PC-9 (cell line): ENCODE data around the gene LMOD2. TPM values are rescaled to one million over a fixed set of nuclear protein-coding genes. Genes with fewer than 3 reads are reported as not detected.

Experiments used
- BruUV-seq: library from RNA; stranded (reverse); fragments of 400-500 nt; replicated peaks from 2 replicates; lab custom pipeline; 2021; lab: Mats Ljungman, UMichigan
- CTCF ChIA-PET: fragments of 300-600 bp; sonication (Branson Sonifier 250); formaldehyde crosslinking; loops from one replicate; lab custom pipeline; 2022; ENCODE audit warnings: antibody characterized with exemption; lab: Charles Lee
- POLR2A ChIA-PET: fragments of 300-600 bp; sonication (Branson Sonifier 250); formaldehyde crosslinking; loops from one replicate; lab custom pipeline; 2022; ENCODE audit warnings: antibody characterized with exemption; ENCODE audit not compliant: unreplicated experiment; lab: Charles Lee
- DNase-seq, 2 experiments: peaks; one replicate each; pipeline versions ENCODE4 v3.0.0 to v3.0.0-alpha.2; 2015 to 2022; ENCODE audit warnings: mixed read lengths in 1 of 2
- H2AFZ ChIP-seq: fragments of 200-600 bp; sonication (generic); 2 replicates; pipeline ENCODE4 v1.8.1; 2017; ENCODE audit warnings: antibody characterized with exemption
- H3F3A ChIP-seq: fragments of 200-600 bp; sonication (generic); 2 replicates; pipeline ENCODE4 v1.8.1; 2017; ENCODE audit warnings: antibody characterized with exemption, mild to moderate bottlenecking, low read depth; ENCODE audit not compliant: insufficient read depth
- H3K27ac ChIP-seq: fragments of 200-600 bp; sonication (generic); 2 replicates; pipeline ENCODE4 v1.6.1; 2016; ENCODE audit warnings: mixed run types
- H3K27me3 ChIP-seq: fragments of 200-600 bp; sonication (generic); 2 replicates; pipeline ENCODE4 v1.6.1; 2016; ENCODE audit warnings: low read depth, mixed run types; ENCODE audit not compliant: insufficient read depth
- H3K36me3 ChIP-seq: fragments of 200-600 bp; sonication (generic); 2 replicates; pipeline ENCODE4 v1.6.1; 2016; ENCODE audit warnings: low read depth, mixed run types
- H3K4me1 ChIP-seq: fragments of 200-600 bp; sonication (generic); replicated peaks from 2 replicates; pipeline ENCODE4 v1.6.1; 2016; ENCODE audit warnings: mixed run types; ENCODE audit not compliant: insufficient read depth
- H3K4me2 ChIP-seq: fragments of 200-600 bp; sonication (generic); 2 replicates; pipeline ENCODE4 v1.6.1; 2017; ENCODE audit warnings: mixed run types
- H3K4me3 ChIP-seq: fragments of 200-600 bp; sonication (generic); 2 replicates; pipeline ENCODE4 v1.6.1; 2016; ENCODE audit warnings: mixed run types
- H3K79me2 ChIP-seq: fragments of 200-600 bp; sonication (generic); 2 replicates; pipeline ENCODE4 v1.6.1; 2017; ENCODE audit warnings: low read depth, mixed run types
- H3K9me2 ChIP-seq: fragments of 200-600 bp; sonication (generic); 2 replicates; pipeline ENCODE4 v1.8.1; 2017; ENCODE audit warnings: mild to moderate bottlenecking; ENCODE audit not compliant: insufficient read depth
- H3K9me3 ChIP-seq: fragments of 200-600 bp; sonication (generic); 2 replicates; pipeline ENCODE4 v1.8.1; 2016; ENCODE audit warnings: low read depth; ENCODE audit not compliant: insufficient read depth
- H4K20me1 ChIP-seq: fragments of 200-600 bp; sonication (generic); 2 replicates; pipeline ENCODE4 v1.8.1; 2017; ENCODE audit not compliant: insufficient read depth
- CTCF ChIP-seq: fragments of 200-600 bp; sonication (generic); conservative IDR thresholded peaks from 2 replicates; pipeline ENCODE4 v1.6.1; 2017; ENCODE audit warnings: mixed run types, antibody characterized with exemption, mild to moderate bottlenecking, moderate library complexity
- EZH2 ChIP-seq: fragments of 200-600 bp; sonication (generic); IDR thresholded peaks from 2 replicates; pipeline ENCODE4 v1.8.0; 2017; ENCODE audit warnings: antibody characterized with exemption, low read depth
- intact Hi-C: fragments of 100-400 bp; cut with micrococcal nuclease; formaldehyde crosslinking; loops from one replicate; pipeline ENCODE4 v1.10.0; 2022; ENCODE audit not compliant: unreplicated experiment
- total RNA-seq: library from RNA; stranded (reverse); gene quantifications from 2 replicates; pipeline ENCODE4 v1.2.3, GENCODE V29; 2021

LMOD2 gene
- total RNA-seq, 1 experiment from 2014 or later, result not detected

GRCh38 chr7:123615344-123615743 is 40.3 kb upstream of the LMOD2 start:
- intact Hi-C loops, result no loop called here
- Histone ChIP-seq H3K79me2 (no peaks in the 10 kb centered on the region), H3K36me3 (no peaks in the 10 kb centered on the region), H2AFZ (no peak overlapping the region), H3K27me3 (no peaks in the 10 kb centered on the region), H3K27ac (no peak overlapping the region), H3F3A (no peaks in the 10 kb centered on the region), H3K9me2 (no peaks in the 10 kb centered on the region), H3K4me2 (no peak overlapping the region), H4K20me1 (no peaks in the 10 kb centered on the region), H3K4me3 (no peak overlapping the region), H3K9me3 (no peaks in the 10 kb centered on the region), H3K4me1 (no peaks in the 10 kb centered on the region)
- TF ChIP-seq EZH2 (no peak), CTCF (no peak)
- ChIA-PET POLR2A (interaction anchor here (0.6 to 0.7 kb wide), 2 partner anchors 353 to 730 kb away, joined by 3 to 7 read pairs; no protein-coding TSS in a partner anchor), CTCF (interaction anchor here (0.6 to 1.2 kb wide), 2 partner anchors 9 to 11 kb away, joined by 3 to 4 read pairs; no protein-coding TSS in a partner anchor)
- DNase-seq, result no peak
- no TSS peak for BruUV-seq

GRCh38 chr7:123616223-123616622 is 39.4 kb upstream of the LMOD2 start:
- no peaks in the 10 kb centered on the region for H3K9me2 ChIP-seq
- H3K79me2 ChIP-seq, result no peaks in the 10 kb centered on the region
- no peak overlapping the region for H2AFZ ChIP-seq
- H3K9me3 ChIP-seq, result no peaks in the 10 kb centered on the region
- DNase-seq, result no peak
- H3K27ac ChIP-seq, result no peak overlapping the region
- no peaks in the 10 kb centered on the region for H3K4me1 ChIP-seq
- H3K4me3 ChIP-seq, result no peak overlapping the region
- H3K4me2 ChIP-seq, result no peak overlapping the region
- ChIA-PET POLR2A (interaction anchor here (0.6 kb wide), 1 partner anchor 731 kb away, joined by 7 read pairs; no protein-coding TSS in a partner anchor), CTCF (no interaction called here)
- no peaks in the 10 kb centered on the region for H3K36me3 ChIP-seq
- H3F3A ChIP-seq, result no peaks in the 10 kb centered on the region
- H4K20me1 ChIP-seq, result no peaks in the 10 kb centered on the region
- no peak for TF ChIP-seq CTCF
- TF ChIP-seq EZH2, result no peak
- no TSS peak for BruUV-seq
- H3K27me3 ChIP-seq, result no peaks in the 10 kb centered on the region
- intact Hi-C loops, result no loop called here

GRCh38 chr7:123621707-123622106 is 34.0 kb upstream of the LMOD2 start:
- H3K36me3 ChIP-seq, result no peaks in the 10 kb centered on the region
- no peak overlapping the region for H2AFZ ChIP-seq
- no peaks in the 10 kb centered on the region for H3K9me3 ChIP-seq
- no peak overlapping the region for H3K4me2 ChIP-seq
- intact Hi-C loops, result loop anchor here (5.0 kb wide), 1 partner anchor 39 kb away; no protein-coding TSS in a partner anchor
- H3K27ac ChIP-seq, result no peak overlapping the region
- no TSS peak for BruUV-seq
- no peaks in the 10 kb centered on the region for H3K79me2 ChIP-seq
- H3K9me2 ChIP-seq, result no peaks in the 10 kb centered on the region
- TF ChIP-seq CTCF, result no peak
- TF ChIP-seq EZH2, result no peak
- H3K4me3 ChIP-seq, result no peak overlapping the region
- POLR2A ChIA-PET, result no interaction called here
- no peaks in the 10 kb centered on the region for H3K27me3 ChIP-seq
- no peaks in the 10 kb centered on the region for H4K20me1 ChIP-seq
- no peaks in the 10 kb centered on the region for H3F3A ChIP-seq
- DNase-seq, result no peak
- H3K4me1 ChIP-seq, result 0 out of 2 replicates have a peak, but pooled peaks cover 9% of the 10 kb centered on the region
- CTCF ChIA-PET, result no interaction called here
